A673 (cell line): ENCODE data around the gene TMEM150C.

Experiments used
- CTCF ChIP-seq: fragments of 300-800, 200-600 bp; sonication (generic); conservative IDR thresholded peaks from 2 replicates; pipeline ENCODE4 v1.5.1; 2017; ENCODE audit warnings: low read depth, mild to moderate bottlenecking, antibody characterized with exemption, low read length, moderate library complexity, mixed read lengths
- EZH2 ChIP-seq: fragments of 200-600 bp; sonication (generic); IDR thresholded peaks from 2 replicates; pipeline ENCODE4 v1.6.1; 2017; ENCODE audit warnings: borderline replicate concordance, low read depth, mild to moderate bottlenecking, mixed read lengths, antibody characterized with exemption, low read length; ENCODE audit not compliant: poor library complexity, severe bottlenecking

- TF ChIP-seq CTCF (no peak), EZH2 (no peak)
Observed at GRCh38 chr4:82528074-82528473, 33.7 kb downstream of the TMEM150C start.
